Measurements from ENCODE around the gene LMF1. TPM values are rescaled to one million over a fixed set of nuclear protein-coding genes. Genes with fewer than 3 reads are reported as not detected.

LMF1 gene
- total and polyA plus RNA-seq, 3 donors from 2014 or later, result 12.5 to 83.4 (median 66.6) TPM

- Histone ChIP-seq H3K4me1 (no peaks in the 10 kb centered on the region), H3K4me3 (no peak overlapping the region), H3K27me3 (no peaks in the 10 kb centered on the region), H3K9me3 (no peaks in the 10 kb centered on the region), H3K27ac (no peak overlapping the region), H3K36me3 (ENCODE audit: low read depth, missing control alignments) (no peaks in the 10 kb centered on the region)
- DNase-seq, result no peak
- intact Hi-C loops (cut with DNase I; ENCODE audit: low total_unique reads), result no loop called here
- TF ChIP-seq, protein P1, sequence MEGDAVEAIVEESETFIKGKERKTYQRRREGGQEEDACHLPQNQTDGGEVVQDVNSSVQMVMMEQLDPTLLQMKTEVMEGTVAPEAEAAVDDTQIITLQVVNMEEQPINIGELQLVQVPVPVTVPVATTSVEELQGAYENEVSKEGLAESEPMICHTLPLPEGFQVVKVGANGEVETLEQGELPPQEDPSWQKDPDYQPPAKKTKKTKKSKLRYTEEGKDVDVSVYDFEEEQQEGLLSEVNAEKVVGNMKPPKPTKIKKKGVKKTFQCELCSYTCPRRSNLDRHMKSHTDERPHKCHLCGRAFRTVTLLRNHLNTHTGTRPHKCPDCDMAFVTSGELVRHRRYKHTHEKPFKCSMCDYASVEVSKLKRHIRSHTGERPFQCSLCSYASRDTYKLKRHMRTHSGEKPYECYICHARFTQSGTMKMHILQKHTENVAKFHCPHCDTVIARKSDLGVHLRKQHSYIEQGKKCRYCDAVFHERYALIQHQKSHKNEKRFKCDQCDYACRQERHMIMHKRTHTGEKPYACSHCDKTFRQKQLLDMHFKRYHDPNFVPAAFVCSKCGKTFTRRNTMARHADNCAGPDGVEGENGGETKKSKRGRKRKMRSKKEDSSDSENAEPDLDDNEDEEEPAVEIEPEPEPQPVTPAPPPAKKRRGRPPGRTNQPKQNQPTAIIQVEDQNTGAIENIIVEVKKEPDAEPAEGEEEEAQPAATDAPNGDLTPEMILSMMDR (IDR thresholded peaks at IDR 0.05), result no peak
- no peak for TF ChIP-seq POLR2A (IDR thresholded peaks at IDR 0.05)
- 91 to 94% methylated on average over 15 to 29 of the region's 31 CpGs for WGBS, 2 donors
Observed at GRCh38 chr16:853981-854807, 116.6 kb downstream of the LMF1 start.

DNA sequence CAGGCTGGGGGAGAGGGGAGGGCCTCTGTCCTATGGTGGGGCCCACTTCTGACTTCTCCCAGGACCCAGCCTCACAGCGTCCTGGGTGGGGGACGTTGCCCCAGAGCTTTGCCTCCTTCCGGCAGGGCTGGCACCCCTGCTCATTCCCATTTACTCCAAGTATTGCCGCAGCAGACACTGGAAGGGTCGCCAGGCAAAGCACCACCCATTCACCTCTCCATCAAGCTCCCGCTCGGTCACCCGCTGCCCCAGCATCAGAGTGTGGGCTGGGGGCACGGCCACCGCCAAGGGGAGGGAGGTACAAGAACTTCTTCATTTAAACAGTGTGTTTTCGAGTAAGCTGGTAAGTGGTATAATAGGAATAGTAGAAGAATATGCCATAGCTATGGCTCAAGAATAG lies 117.5 kb downstream of the LMF1 start:
- no peaks in the 10 kb centered on the region for H3K4me1 ChIP-seq
- intact Hi-C loops (cut with DNase I; ENCODE audit: low total_unique reads), result no loop called here
- no peaks in the 10 kb centered on the region for H3K36me3 ChIP-seq (ENCODE audit: low read depth, missing control alignments)
- TF ChIP-seq, protein P1 (IDR thresholded peaks at IDR 0.05), result no peak
- TF ChIP-seq POLR2A (IDR thresholded peaks at IDR 0.05), result no peak
- 90 to 93% methylated on average over 9 to 11 of the region's 11 CpGs for WGBS, 2 donors
- H3K9me3 ChIP-seq, result no peaks in the 10 kb centered on the region
- H3K27me3 ChIP-seq, result no peaks in the 10 kb centered on the region
- DNase-seq, result no peak
- no peak overlapping the region for H3K4me3 ChIP-seq
- no peak overlapping the region for H3K27ac ChIP-seq

GRCh38 chr16:852451-853185 lies 118.2 kb downstream of the LMF1 start:
- 95 to 100% methylated on average over 2 to 31 of the region's 32 CpGs for WGBS, 2 donors
- Histone ChIP-seq H3K4me3 (no peak overlapping the region), H3K27me3 (no peaks in the 10 kb centered on the region), H3K4me1 (no peaks in the 10 kb centered on the region), H3K36me3 (ENCODE audit: low read depth, missing control alignments) (no peaks in the 10 kb centered on the region), H3K9me3 (no peaks in the 10 kb centered on the region), H3K27ac (no peak overlapping the region)
- DNase-seq, result no peak
- TF ChIP-seq POLR2A (IDR thresholded peaks at IDR 0.05), result no peak
- intact Hi-C loops (cut with DNase I; ENCODE audit: low total_unique reads), result no loop called here

DNA sequence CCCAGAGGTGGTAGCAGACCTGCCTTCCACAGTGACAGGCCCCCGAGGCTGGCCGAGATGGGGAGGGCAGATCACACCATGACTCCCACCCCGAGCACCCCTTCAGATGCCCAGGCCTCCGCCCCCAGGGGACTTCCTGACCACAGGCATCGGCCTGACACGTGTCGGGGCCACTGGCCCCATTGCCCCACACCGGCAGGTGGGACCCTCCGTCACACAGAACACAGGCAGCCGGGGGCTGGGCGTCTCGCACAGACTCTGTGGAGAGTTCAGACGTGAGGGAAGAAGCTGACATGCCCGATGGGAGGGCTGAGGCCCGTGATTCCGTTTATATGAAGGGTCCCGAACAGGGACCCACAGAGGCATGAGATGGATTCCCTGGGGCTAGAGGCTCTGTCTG lies 118.9 kb downstream of the LMF1 start:
- Histone ChIP-seq H3K27me3 (no peaks in the 10 kb centered on the region), H3K27ac (no peak overlapping the region), H3K4me1 (no peaks in the 10 kb centered on the region), H3K9me3 (no peaks in the 10 kb centered on the region), H3K36me3 (ENCODE audit: low read depth, missing control alignments) (no peaks in the 10 kb centered on the region), H3K4me3 (no peak overlapping the region)
- 83 to 98% methylated on average over 7 to 12 of the region's 17 CpGs for WGBS, 2 donors
- no peak for TF ChIP-seq POLR2A (IDR thresholded peaks at IDR 0.05)
- intact Hi-C loops (cut with DNase I; ENCODE audit: low total_unique reads), result no loop called here
- DNase-seq, result no peak

DNA sequence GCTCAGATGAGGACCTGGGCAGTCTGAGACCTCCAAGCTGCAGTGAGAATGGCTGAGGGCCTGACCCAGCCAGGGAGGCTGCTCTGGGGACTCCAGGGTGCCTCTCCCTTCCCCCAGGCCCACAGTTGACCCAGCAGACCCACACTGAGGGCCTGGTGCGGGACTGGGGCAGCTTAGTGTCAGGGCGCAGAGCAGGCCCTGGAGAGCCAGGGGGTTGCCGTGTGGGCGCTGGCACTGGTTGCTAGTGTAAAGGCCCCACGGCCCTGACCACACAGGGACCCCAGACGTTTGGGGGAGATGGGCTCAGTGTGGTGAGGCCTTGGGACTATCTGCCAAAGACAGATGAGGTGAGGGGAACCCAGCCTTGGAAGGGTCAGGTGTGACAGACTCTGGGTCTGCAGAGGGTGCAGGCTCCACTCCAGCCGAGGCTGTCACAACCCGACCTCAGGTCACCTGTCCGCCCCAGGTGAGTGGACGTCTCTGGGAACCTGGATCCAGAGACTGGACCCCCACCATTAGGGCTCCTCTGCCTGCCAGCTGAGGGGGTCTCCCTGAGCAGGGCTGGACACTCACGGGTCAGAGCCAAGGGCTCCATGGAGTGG lies 119.5 kb downstream of the LMF1 start:
- no peak for DNase-seq
- TF ChIP-seq, protein P1 (IDR thresholded peaks at IDR 0.05), result no peak
- TF ChIP-seq POLR2A (IDR thresholded peaks at IDR 0.05), result no peak
- 93 to 97% methylated on average over 5 to 11 of the region's 11 CpGs for WGBS, 2 donors

More for the DNA sequence above, 119.5 kb downstream of the LMF1 start:
- Histone ChIP-seq H3K27ac (no peak overlapping the region), H3K27me3 (no peaks in the 10 kb centered on the region), H3K4me3 (no peak overlapping the region), H3K4me1 (no peaks in the 10 kb centered on the region), H3K9me3 (no peaks in the 10 kb centered on the region), H3K36me3 (ENCODE audit: low read depth, missing control alignments) (no peaks in the 10 kb centered on the region)
- intact Hi-C loops (cut with DNase I; ENCODE audit: low total_unique reads), result no loop called here
